Testis (tissue), 2 donors: ENCODE data around the gene TRIM37.

ENCODE experiments used
- POLR2A ChIP-seq: fragments of 450-650 bp; IDR thresholded peaks from one replicate; pipeline ENCODE4 v1.6.1; 2017; ENCODE audit warnings: antibody characterized with exemption, mild to moderate bottlenecking, moderate library complexity
- TF ChIP-seq, protein P1 (sequence below), 3 experiments: fragments of 450-650 bp in 2 of 3; fragments of 200-600 bp in 1 of 3; sonication (generic) in 1 of 3; IDR thresholded peaks; one replicate each; pipeline ENCODE4 v1.5.1; 2016 to 2019; ENCODE audit warnings: antibody characterized with exemption in 3 of 3, mild to moderate bottlenecking in 2 of 3, moderate library complexity in 1 of 3

DNA sequence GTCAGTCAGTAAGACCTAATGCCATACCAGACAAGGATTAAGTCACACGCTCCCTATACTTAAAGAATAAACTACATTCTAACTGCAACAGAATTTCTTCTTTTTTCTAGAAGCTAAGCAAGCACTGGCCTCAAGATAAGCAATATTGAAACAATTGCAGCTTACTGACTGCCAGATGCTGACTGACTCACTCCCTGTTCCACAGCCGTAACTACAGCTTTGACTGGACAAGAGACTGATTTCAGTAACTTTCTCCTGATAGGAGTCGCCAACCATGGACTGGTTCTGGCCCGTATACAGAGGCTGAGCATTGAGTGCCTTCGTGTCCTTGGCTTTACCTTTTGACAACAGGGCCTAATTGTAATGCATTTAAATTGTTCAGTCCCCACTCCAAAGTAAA lies 67.9 kb downstream of the TRIM37 start:
- TF ChIP-seq, protein P1, sequence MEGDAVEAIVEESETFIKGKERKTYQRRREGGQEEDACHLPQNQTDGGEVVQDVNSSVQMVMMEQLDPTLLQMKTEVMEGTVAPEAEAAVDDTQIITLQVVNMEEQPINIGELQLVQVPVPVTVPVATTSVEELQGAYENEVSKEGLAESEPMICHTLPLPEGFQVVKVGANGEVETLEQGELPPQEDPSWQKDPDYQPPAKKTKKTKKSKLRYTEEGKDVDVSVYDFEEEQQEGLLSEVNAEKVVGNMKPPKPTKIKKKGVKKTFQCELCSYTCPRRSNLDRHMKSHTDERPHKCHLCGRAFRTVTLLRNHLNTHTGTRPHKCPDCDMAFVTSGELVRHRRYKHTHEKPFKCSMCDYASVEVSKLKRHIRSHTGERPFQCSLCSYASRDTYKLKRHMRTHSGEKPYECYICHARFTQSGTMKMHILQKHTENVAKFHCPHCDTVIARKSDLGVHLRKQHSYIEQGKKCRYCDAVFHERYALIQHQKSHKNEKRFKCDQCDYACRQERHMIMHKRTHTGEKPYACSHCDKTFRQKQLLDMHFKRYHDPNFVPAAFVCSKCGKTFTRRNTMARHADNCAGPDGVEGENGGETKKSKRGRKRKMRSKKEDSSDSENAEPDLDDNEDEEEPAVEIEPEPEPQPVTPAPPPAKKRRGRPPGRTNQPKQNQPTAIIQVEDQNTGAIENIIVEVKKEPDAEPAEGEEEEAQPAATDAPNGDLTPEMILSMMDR (IDR thresholded peaks at IDR 0.05) = no peak
- TF ChIP-seq POLR2A = no peak
